Lower lobe of right lung (tissue), 2 donors: ENCODE results near the gene SMIM21. TPM values are rescaled to one million over a fixed set of nuclear protein-coding genes. Genes with fewer than 3 reads are reported as not detected.

ENCODE experiments used
- ATAC-seq, 2 donors: fragments of 200-7000 bp; cut with Tn5 transposase; one replicate each; pipeline ENCODE4 v1.9.1; 2020 to 2022; ENCODE audit warnings: mild to moderate bottlenecking in 2 of 2, moderate library complexity in 2 of 2
- DNase-seq: peaks from one replicate; pipeline ENCODE4 v3.0.0-alpha.2; 2020
- H3K27ac ChIP-seq: fragments of 200-600 bp; one replicate; pipeline ENCODE4 v1.8.0; 2022
- H3K27me3 ChIP-seq: fragments of 200-600 bp; one replicate; pipeline ENCODE4 v1.8.0; 2022; ENCODE audit warnings: low read depth
- H3K36me3 ChIP-seq: fragments of 200-600 bp; one replicate; pipeline ENCODE4 v1.8.0; 2022; ENCODE audit warnings: mild to moderate bottlenecking
- H3K4me1 ChIP-seq: fragments of 200-600 bp; one replicate; pipeline ENCODE4 v1.8.0; 2022
- H3K4me3 ChIP-seq: fragments of 200-600 bp; one replicate; pipeline ENCODE4 v1.8.0; 2022; ENCODE audit warnings: mild to moderate bottlenecking
- H3K9me3 ChIP-seq: fragments of 200-600 bp; one replicate; pipeline ENCODE4 v1.8.0; 2022
- intact Hi-C: fragments of 100-400 bp; cut with DNase I; formaldehyde crosslinking; loops from one replicate; pipeline ENCODE4 v1.11.0; 2022
- total RNA-seq: library from RNA; stranded (reverse); fragmentation: NEBNext Ultra II Directional; extraction: Animal tissue kit (Norgen Biotek cat#: 25700); gene quantifications from one replicate; pipeline ENCODE4 v1.2.1, GENCODE V29; 2021
- TF ChIP-seq, protein P1 (sequence below): fragments of 200-600 bp; IDR thresholded peaks from one replicate; pipeline ENCODE4 v1.8.0; 2022; ENCODE audit warnings: antibody characterized with exemption, mild to moderate bottlenecking
- donor health status: DM: no; HTN: yes; CAD: no; lungs with severe emphysema.

Gene SMIM21
- total RNA-seq, 1 donor from 2014 or later: not detected

DNA sequence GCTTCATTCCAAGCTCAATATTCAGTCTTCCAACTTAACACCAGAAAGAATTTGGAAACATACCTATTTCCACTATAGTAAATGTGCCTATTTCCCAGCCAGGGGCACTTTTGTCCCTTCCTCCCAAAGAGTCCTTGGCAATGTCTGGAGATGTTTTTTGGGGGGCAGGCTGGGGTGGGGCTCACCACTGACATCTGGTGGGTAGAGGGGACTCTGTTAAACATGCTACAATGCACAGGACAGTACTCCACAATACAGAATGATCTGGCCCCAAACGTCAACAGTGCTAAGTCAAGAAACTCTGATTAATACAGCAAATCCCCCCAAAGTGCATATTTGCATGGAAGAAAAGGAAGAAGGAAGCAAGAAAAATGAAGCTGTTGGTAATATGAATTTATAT is 61.7 kb downstream of the SMIM21 start:
- intact Hi-C loops: no loop called here
- H3K4me1 ChIP-seq: no peaks in the 10 kb centered on the region

DNA sequence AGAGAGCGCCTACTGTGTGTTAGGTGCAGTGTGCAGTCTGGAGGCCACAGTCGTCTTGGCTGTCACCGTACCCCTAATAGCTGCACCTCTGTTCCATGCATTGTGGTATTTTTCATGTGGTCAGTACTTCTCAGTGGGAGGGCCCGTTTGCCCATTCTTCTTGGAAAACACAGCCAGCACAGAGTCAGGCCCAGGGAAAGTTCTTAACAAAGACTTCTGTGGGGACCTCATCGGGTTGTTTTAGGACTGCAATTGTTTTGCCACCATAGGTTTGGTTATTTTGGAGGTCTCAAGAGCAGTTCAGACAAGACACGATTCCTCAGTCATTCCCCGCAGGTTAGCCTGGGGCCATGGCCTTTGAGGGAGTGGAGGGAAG is 62.3 kb downstream of the SMIM21 start:
- Histone ChIP-seq H3K4me1 (no peaks in the 10 kb centered on the region), H3K36me3 (no peaks in the 10 kb centered on the region), H3K9me3 (no peaks in the 10 kb centered on the region), H3K27me3 (no peaks in the 10 kb centered on the region), H3K4me3 (no peak overlapping the region), H3K27ac (no peak overlapping the region)
- no peak for DNase-seq
- ATAC-seq: no peak
- TF ChIP-seq, protein P1, sequence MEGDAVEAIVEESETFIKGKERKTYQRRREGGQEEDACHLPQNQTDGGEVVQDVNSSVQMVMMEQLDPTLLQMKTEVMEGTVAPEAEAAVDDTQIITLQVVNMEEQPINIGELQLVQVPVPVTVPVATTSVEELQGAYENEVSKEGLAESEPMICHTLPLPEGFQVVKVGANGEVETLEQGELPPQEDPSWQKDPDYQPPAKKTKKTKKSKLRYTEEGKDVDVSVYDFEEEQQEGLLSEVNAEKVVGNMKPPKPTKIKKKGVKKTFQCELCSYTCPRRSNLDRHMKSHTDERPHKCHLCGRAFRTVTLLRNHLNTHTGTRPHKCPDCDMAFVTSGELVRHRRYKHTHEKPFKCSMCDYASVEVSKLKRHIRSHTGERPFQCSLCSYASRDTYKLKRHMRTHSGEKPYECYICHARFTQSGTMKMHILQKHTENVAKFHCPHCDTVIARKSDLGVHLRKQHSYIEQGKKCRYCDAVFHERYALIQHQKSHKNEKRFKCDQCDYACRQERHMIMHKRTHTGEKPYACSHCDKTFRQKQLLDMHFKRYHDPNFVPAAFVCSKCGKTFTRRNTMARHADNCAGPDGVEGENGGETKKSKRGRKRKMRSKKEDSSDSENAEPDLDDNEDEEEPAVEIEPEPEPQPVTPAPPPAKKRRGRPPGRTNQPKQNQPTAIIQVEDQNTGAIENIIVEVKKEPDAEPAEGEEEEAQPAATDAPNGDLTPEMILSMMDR: no peak
- intact Hi-C loops: no loop called here

More for the DNA sequence above, 61.7 kb downstream of the SMIM21 start:
- Histone ChIP-seq H3K27me3 (no peaks in the 10 kb centered on the region), H3K4me3 (no peak overlapping the region), H3K36me3 (no peaks in the 10 kb centered on the region), H3K27ac (no peak overlapping the region), H3K9me3 (no peaks in the 10 kb centered on the region)
- TF ChIP-seq, protein P1: no peak
- no peak for ATAC-seq
- no peak for DNase-seq

DNA sequence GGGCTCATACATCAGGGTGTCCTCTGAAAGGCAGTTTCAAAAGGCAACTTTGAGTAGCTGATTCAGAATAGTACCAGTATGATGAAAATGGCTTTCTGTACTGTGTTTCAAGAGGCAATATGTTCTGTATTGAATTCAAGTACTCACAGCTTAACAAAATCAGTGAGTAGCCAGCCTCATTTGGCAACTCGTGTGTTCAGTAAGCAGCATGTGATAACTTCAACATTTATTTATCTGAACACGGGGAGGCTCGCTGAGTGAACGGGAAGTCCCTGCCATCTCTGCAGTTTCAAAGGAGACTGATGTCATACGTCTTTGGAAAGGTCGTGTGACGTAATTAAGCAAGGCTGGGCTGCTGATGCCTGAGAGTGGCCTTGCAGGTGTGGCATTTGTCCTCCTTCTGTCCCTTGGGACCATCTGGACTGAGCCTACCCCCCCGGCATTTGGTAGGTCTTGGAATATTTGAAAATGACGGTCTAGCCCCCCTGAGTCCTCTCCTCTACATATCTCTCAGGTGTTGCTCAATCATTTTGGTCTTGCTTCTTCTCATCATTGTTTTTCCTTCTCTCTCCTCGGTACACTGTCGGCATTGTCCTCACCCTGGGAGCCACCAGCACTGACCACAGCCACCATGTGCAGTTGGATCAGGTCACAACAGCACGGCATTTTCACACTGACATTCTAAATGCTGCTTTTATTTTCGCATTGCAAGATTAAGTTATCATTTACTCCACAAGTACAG is 62.8 kb downstream of the SMIM21 start:
- no peaks in the 10 kb centered on the region for H3K9me3 ChIP-seq
- H3K4me1 ChIP-seq: no peaks in the 10 kb centered on the region
- intact Hi-C loops: no loop called here
- TF ChIP-seq, protein P1: no peak
- ATAC-seq (no peak), DNase-seq (no peak)
- no peak overlapping the region for H3K27ac ChIP-seq
- no peaks in the 10 kb centered on the region for H3K27me3 ChIP-seq
- no peak overlapping the region for H3K4me3 ChIP-seq
- H3K36me3 ChIP-seq: no peaks in the 10 kb centered on the region

DNA sequence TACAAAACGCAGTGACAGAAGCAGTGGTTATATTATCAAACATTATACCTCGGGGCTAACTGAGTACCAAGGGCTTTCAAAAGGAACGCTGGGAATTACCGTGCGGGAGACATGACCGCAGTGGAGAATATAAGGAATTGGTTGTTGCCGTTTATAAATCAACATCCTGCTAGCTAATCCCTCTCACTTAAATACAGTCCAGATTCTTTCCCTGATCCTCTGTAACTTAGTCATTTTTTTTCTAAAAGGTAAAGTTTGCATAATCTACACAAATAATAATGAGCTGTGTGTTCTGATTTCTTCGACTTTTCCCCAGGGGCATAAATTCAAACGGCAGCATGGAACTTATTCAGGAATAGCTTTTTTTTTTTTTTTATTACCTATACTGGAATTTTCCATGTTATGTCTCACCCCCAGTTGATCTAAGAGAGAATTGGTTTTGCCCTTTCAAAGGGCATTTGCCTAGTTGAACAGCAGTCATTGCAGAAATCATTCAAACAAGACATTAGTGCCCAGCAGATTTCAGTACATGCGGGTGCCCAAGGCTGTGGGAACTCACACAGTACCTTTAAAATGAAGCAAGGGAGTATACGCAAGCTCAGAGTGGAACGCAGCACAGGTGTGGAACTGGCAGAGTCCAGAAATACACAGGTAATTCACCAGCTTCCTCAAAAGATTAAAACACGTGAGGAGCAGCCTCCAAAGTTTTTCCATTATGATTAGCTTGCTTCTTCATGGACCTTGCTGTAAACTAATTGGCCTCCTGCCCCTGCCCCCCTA is 63.9 kb downstream of the SMIM21 start:
- intact Hi-C loops: no loop called here
- no peak overlapping the region for H3K27ac ChIP-seq
- ATAC-seq (no peak), DNase-seq (no peak)
- H3K9me3 ChIP-seq: no peaks in the 10 kb centered on the region
- H3K36me3 ChIP-seq: no peaks in the 10 kb centered on the region
- H3K27me3 ChIP-seq: no peaks in the 10 kb centered on the region
- TF ChIP-seq, protein P1: no peak
- no peak overlapping the region for H3K4me3 ChIP-seq
- no peaks in the 10 kb centered on the region for H3K4me1 ChIP-seq

DNA sequence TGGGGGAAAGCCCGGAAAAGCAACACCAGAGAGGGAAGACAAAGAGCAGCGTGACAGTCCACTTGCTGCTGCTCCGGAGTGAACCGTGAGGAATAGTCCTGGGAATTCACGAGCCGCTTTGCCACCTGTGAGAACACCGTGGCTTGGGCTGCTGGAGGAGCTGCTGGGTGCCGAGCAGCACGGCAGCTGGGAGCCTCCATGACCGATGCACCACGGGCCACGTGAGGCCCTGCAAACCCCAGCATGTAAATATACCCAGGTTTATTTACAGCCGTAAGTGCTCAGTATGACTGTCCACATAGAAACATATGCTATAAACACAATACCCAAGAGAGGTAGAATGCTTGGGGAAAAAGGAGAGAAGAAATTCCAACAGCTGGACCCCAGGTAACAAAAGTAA is 65.1 kb downstream of the SMIM21 start:
- intact Hi-C loops: no loop called here
- ATAC-seq: no peak
- H3K4me3 ChIP-seq: no peak overlapping the region
- TF ChIP-seq, protein P1: no peak
- no peaks in the 10 kb centered on the region for H3K36me3 ChIP-seq
- no peak for DNase-seq
- no peaks in the 10 kb centered on the region for H3K4me1 ChIP-seq
- H3K27ac ChIP-seq: no peak overlapping the region
- H3K27me3 ChIP-seq: no peaks in the 10 kb centered on the region
- no peaks in the 10 kb centered on the region for H3K9me3 ChIP-seq
